SK-N-SH (cell line): ENCODE measurements around the gene EYA2.

Experiments
- CTCF ChIP-seq: fragments of 200-600 bp; sonication (generic); IDR thresholded peaks from 2 replicates; pipeline ENCODE4 v1.6.1; 2017; ENCODE audit warnings: antibody characterized with exemption, mild to moderate bottlenecking, moderate library complexity
- GABPA ChIP-seq: IDR thresholded peaks from 2 replicates; pipeline ENCODE4 v1.4.0; 2012; ENCODE audit warnings: low read depth, mild to moderate bottlenecking
- MAX ChIP-seq: IDR thresholded peaks from 2 replicates; pipeline ENCODE4 v1.4.0; 2012; ENCODE audit warnings: low read depth
- PBX3 ChIP-seq: IDR thresholded peaks from 2 replicates; pipeline ENCODE4; 2012

GRCh38 chr20:47178851-47179250 is 284.2 kb downstream of the EYA2 start:
- TF ChIP-seq GABPA (no peak), CTCF (no peak), MAX (no peak), PBX3 (no peak)
